Stimulated activated naive CD8-positive, alpha-beta T cell treated with anti-CD3 and anti-CD28 coated beads, Interleukin-15, amount 100 ng/mL, for 72 hours (primary cell): ENCODE measurements around the gene FILIP1L.
A peak's percentile ranks its signal among the peaks of the same experiment; 100 is the strongest.

ENCODE experiments used
- ATAC-seq: fragments of 150-1000 bp; cut with Tn5 transposase; 2 replicates; pipeline ENCODE4 v1.10.0; 2021; ENCODE audit warnings: mild to moderate bottlenecking, moderate library complexity
- DNase-seq, 2 donors: peaks; one replicate each; pipeline ENCODE4 v3.0.0; 2021 to 2022
- H3K27ac Mint-ChIP-seq, 2 donors: one replicate each; pipeline ENCODE4 v1.8.0; 2022; ENCODE audit warnings: mild to moderate bottlenecking in 2 of 2, mixed read lengths in 2 of 2, moderate library complexity in 2 of 2
- H3K27me3 Mint-ChIP-seq: one replicate; pipeline ENCODE4 v1.8.0; 2022; ENCODE audit warnings: mixed read lengths
- H3K4me1 Mint-ChIP-seq: one replicate; pipeline ENCODE4 v1.8.0; 2022; ENCODE audit warnings: mild to moderate bottlenecking, mixed read lengths
- H3K4me3 Mint-ChIP-seq, 2 donors: one replicate each; pipeline ENCODE4 v1.8.0; 2022; ENCODE audit warnings: mild to moderate bottlenecking in 2 of 2, mixed read lengths in 2 of 2, moderate library complexity in 1 of 2
- H3K9me3 Mint-ChIP-seq, 2 donors: one replicate each; pipeline ENCODE4 v1.8.0; 2022; ENCODE audit warnings: mixed read lengths in 2 of 2

FILIP1L gene

GRCh38 chr3:99879275-99879674 is 235.0 kb downstream of the FILIP1L start:
- no peak for DNase-seq
- H3K4me1 Mint-ChIP-seq: peaks cover 29% of the 10 kb centered on the region
- no peak overlapping the region for H3K27ac Mint-ChIP-seq
- ATAC-seq: no peak
- H3K4me3 Mint-ChIP-seq: no peak overlapping the region
- H3K9me3 Mint-ChIP-seq: no peaks in the 10 kb centered on the region
- H3K27me3 Mint-ChIP-seq: no peaks in the 10 kb centered on the region

- Mint-ChIP-seq H3K9me3 (no peaks in the 10 kb centered on the region), H3K27ac (no peak overlapping the region), H3K4me3 (no peak overlapping the region), H3K4me1 (peaks cover 23% of the 10 kb centered on the region), H3K27me3 (no peaks in the 10 kb centered on the region)
- DNase-seq: peak in 1 of 2 donors; percentile 12
- peak; percentile 73 for ATAC-seq
These were observed 236.3 kb downstream of the FILIP1L start for GRCh38 chr3:99878005-99878404.

DNA sequence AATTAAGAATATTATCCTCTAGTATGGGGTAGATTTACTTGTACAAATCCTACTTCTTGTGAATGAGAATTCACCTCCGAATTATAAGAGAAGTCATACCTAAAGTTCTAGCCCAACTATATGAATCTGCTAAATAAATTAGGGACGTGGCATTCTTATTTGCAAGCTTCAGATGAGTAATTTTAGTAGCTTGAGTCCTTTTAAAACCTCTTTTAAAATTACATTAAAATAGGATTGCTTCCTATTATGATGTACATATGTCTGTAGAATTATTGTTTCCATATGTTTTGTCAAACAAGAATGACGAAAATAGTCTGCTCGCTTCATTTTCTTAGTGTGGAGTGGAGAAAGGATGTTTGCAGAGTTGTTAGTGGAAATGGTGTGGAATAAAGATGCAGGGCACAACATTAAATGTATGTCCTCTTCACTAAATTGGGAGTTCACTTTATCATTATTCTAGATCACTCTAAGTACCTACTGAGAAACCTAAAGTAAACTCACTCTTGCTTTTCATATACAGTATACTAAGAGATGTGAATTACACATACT is 237.2 kb downstream of the FILIP1L start:
- no peak for DNase-seq
- H3K9me3 Mint-ChIP-seq: no peaks in the 10 kb centered on the region
- ATAC-seq: no peak
- H3K27me3 Mint-ChIP-seq: no peaks in the 10 kb centered on the region
- no peak overlapping the region for H3K4me3 Mint-ChIP-seq
- H3K4me1 Mint-ChIP-seq: peaks cover 31% of the 10 kb centered on the region
- H3K27ac Mint-ChIP-seq: no peak overlapping the region

GRCh38 chr3:99875929-99876841 is 238.1 kb downstream of the FILIP1L start:
- DNase-seq: peak; percentile 57 to 72
- Mint-ChIP-seq H3K9me3 (no peaks in the 10 kb centered on the region), H3K4me1 (peaks cover 35% of the 10 kb centered on the region), H3K27me3 (no peaks in the 10 kb centered on the region), H3K27ac (peak overlapping the region in 1 of 2 donors; percentile 65), H3K4me3 (peak overlapping the region; percentile 74 to 79)
- ATAC-seq: peak; percentile 90

DNA sequence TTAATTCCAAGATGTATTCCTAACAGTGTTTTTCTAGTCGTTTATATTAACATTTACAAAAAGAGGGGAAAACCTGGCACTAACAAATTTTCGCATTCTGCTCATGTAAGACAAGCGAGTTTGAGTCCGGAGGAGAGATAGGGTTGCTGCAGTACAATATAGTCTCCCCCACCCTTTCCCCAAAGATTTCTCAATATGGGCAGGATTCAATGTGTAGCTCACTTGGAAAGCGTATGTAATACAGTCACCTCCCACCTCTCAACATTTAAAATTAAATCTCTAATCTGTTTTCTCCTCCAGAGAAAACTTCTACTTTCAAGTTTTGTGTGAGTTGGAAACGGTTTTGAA is 238.7 kb downstream of the FILIP1L start:
- no peaks in the 10 kb centered on the region for H3K27me3 Mint-ChIP-seq
- no peak for ATAC-seq

DNA sequence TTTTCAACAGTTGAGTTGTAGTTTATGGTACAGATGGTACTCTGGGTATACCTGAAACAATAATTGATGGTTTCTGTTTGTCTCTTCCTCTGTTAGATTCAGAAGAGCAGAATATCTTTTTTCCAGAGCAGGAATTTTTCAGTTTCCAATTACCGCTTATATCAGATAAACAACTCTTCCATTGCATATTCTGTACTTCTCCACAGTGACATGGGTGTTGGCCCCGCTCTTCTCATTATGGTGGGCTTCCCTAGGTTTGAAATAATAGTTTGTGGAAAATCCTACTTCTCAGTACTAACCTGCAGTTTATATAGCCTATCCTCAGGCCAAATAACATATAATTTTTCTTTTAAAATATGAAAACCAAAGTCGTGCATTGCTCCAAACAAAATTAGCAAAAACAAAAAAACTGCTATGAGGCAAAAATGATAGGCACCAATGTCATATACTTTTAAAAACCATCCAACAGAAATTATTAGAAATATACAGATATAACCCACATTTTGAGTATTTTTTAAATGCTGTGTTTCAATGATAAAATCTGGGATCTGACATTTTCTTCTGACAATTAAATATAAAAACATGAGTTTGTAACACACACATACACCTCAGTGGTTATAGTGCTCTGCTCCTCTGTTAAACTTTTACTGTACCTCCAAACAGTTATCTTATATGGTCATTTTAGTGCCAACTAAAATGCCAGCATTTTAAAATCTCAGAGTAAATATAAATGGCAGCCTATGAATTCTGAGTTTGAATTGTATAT is 239.9 kb downstream of the FILIP1L start:
- no peak overlapping the region for H3K27ac Mint-ChIP-seq
- H3K27me3 Mint-ChIP-seq: no peaks in the 10 kb centered on the region
- ATAC-seq (no peak), DNase-seq (no peak)
- no peak overlapping the region for H3K4me3 Mint-ChIP-seq
- peaks cover 35% of the 10 kb centered on the region for H3K4me1 Mint-ChIP-seq
- no peaks in the 10 kb centered on the region for H3K9me3 Mint-ChIP-seq

More for the DNA sequence above, 238.7 kb downstream of the FILIP1L start:
- H3K4me3 Mint-ChIP-seq: peak overlapping the region; percentile 74 to 79
- H3K4me1 Mint-ChIP-seq: peaks cover 35% of the 10 kb centered on the region
- DNase-seq: no peak
- no peaks in the 10 kb centered on the region for H3K9me3 Mint-ChIP-seq
- no peak overlapping the region for H3K27ac Mint-ChIP-seq

- H3K4me1 Mint-ChIP-seq: peaks cover 41% of the 10 kb centered on the region
- no peak for ATAC-seq
- no peak overlapping the region for H3K4me3 Mint-ChIP-seq
- DNase-seq: no peak
- no peak overlapping the region for H3K27ac Mint-ChIP-seq
- no peaks in the 10 kb centered on the region for H3K9me3 Mint-ChIP-seq
- H3K27me3 Mint-ChIP-seq: no peaks in the 10 kb centered on the region
These were observed 240.8 kb downstream of the FILIP1L start for GRCh38 chr3:99873269-99874102.

DNA sequence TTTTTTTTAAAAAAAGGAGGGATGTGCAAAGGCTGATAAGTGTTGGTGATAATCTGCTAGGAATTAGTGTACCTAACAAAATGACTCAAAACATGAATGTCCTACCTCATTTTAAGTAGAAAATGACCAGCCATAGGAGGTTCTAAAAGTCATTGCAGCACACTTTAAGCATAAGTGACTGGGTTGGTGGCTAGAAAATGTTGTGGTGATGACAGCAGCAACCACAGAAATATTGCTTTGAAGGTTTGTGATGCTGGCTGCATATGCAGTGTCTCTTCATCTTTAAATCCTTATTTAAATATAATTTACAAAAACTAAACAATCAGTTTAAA is 241.4 kb downstream of the FILIP1L start:
- no peak overlapping the region for H3K4me3 Mint-ChIP-seq
- no peaks in the 10 kb centered on the region for H3K9me3 Mint-ChIP-seq
- H3K27me3 Mint-ChIP-seq: no peaks in the 10 kb centered on the region
- DNase-seq (peak; percentile 16 to 49), ATAC-seq (peak; percentile 79)
- H3K4me1 Mint-ChIP-seq: peaks cover 45% of the 10 kb centered on the region
- H3K27ac Mint-ChIP-seq: peak overlapping the region in 1 of 2 donors; percentile 27

DNA sequence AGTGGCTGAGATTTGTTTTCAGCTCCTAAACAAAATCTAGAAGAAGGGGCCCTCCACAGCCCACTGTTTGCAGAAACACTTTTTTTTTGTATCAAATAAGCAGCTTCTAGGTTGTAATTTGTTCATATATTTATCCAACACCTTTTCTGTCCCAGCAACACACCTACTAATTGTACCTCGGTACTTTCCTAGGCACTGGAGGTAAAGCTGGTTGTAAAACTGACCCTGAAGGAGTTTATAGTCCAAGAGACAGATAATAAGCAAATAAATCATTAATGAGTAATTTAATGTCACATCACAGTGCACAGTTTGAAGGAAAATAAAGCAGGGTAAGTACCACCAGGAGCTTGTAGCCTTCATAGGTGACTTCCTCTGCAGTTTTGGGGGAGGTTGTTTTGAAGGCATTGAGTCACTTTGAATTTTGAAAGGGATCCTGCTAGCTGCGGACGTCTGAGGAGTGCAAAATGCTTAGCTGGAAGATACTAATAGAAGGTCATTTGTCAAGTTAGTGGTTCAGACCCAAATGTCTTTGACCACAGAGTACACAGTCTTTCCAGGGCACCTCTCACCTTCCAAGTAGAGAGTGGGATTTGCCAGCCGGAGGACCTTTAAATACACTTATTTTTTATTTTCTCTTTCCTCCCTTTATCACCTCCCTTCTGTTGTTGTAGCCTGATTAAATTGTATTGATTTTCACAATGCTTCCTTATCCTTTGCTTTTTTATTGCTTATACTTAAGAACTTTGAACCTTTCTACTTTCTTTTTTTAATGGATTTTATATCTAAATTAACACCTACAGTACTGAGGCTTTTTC is 242.9 kb downstream of the FILIP1L start:
- DNase-seq: no peak
- peak overlapping the region in 1 of 2 donors; percentile 48 for H3K27ac Mint-ChIP-seq
- ATAC-seq: no peak
- H3K27me3 Mint-ChIP-seq: no peaks in the 10 kb centered on the region
- no peak overlapping the region for H3K4me3 Mint-ChIP-seq
- H3K4me1 Mint-ChIP-seq: peaks cover 47% of the 10 kb centered on the region
- no peaks in the 10 kb centered on the region for H3K9me3 Mint-ChIP-seq

DNA sequence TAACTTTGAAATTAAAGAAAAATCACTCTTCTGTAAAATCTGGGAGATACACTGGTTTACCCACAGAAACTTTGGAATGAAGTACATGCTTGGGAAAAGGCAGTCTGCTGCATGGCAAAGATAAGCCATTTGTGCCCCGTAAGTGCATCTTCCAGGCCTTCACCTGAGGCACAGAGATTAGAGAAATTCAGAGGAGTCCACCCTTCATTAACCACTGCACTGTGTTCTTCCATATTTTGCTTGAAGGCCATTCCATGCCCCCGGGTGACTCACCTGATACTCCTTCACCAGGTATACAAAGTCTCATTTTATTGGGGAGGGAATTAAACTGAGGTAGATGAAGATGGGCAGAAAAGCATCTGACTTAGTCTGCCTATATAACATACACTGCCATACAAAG is 243.6 kb downstream of the FILIP1L start:
- no peak for ATAC-seq
- Mint-ChIP-seq H3K9me3 (no peaks in the 10 kb centered on the region), H3K4me1 (peaks cover 50% of the 10 kb centered on the region), H3K27me3 (no peaks in the 10 kb centered on the region), H3K4me3 (no peak overlapping the region), H3K27ac (no peak overlapping the region)
- DNase-seq: no peak

GRCh38 chr3:99869621-99870020 is 244.7 kb downstream of the FILIP1L start:
- Mint-ChIP-seq H3K9me3 (no peaks in the 10 kb centered on the region), H3K27me3 (no peaks in the 10 kb centered on the region), H3K27ac (no peak overlapping the region), H3K4me1 (peaks cover 55% of the 10 kb centered on the region), H3K4me3 (no peak overlapping the region)
- no peak for DNase-seq
- no peak for ATAC-seq

DNA sequence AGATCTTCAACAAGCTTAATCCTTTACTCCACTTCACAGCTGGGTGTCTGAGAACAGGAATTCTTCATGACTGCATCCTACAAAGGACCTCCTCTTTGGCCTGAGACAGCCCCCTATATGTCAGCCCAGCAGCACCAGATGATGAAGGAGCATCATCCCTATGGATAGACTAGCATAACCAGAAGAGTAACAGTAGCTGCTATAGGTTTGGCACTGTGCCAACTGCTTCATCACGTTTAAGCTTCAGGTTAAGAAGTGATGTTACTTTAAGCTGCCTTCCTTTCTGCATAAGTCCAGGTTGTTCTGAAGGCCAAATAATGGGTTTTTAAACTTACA is 246.0 kb downstream of the FILIP1L start:
- ATAC-seq: peak; percentile 10
- Mint-ChIP-seq H3K4me3 (peak overlapping the region in 1 of 2 donors; percentile 33), H3K27ac (peak overlapping the region in 1 of 2 donors; percentile 23), H3K9me3 (no peaks in the 10 kb centered on the region), H3K27me3 (no peaks in the 10 kb centered on the region), H3K4me1 (peaks cover 67% of the 10 kb centered on the region)
- peak; percentile 23 to 34 for DNase-seq

GRCh38 chr3:99867594-99868310 is 246.5 kb downstream of the FILIP1L start:
- DNase-seq (no peak), ATAC-seq (peak; percentile 50)
- H3K4me3 Mint-ChIP-seq: peak overlapping the region; percentile 7 to 33
- no peaks in the 10 kb centered on the region for H3K9me3 Mint-ChIP-seq
- H3K27ac Mint-ChIP-seq: peak overlapping the region in 1 of 2 donors; percentile 23
- H3K4me1 Mint-ChIP-seq: peaks cover 66% of the 10 kb centered on the region
- no peaks in the 10 kb centered on the region for H3K27me3 Mint-ChIP-seq

GRCh38 chr3:99866261-99866761 is 248.0 kb downstream of the FILIP1L start:
- Mint-ChIP-seq H3K27me3 (no peaks in the 10 kb centered on the region), H3K9me3 (no peaks in the 10 kb centered on the region), H3K27ac (no peak overlapping the region), H3K4me1 (peaks cover 56% of the 10 kb centered on the region), H3K4me3 (peak overlapping the region in 1 of 2 donors; percentile 40)
- DNase-seq: peak in 1 of 2 donors; percentile 20
- peak; percentile 68 for ATAC-seq
